Kidney glomerular epithelial cell (primary cell): Measurements from ENCODE around the gene P2RX3.
A peak's percentile ranks its signal among the peaks of the same experiment; 100 is the strongest.
"Not testable (repeated sequence)": the region's sequence is repeated elsewhere in the genome, so short reads cannot be mapped to it uniquely, and the experiment has no call there.

Experiments
- DNase-seq: peaks from one replicate; lab custom pipeline; 2025; lab: John Stamatoyannopoulos, UW

Gene P2RX3

DNA sequence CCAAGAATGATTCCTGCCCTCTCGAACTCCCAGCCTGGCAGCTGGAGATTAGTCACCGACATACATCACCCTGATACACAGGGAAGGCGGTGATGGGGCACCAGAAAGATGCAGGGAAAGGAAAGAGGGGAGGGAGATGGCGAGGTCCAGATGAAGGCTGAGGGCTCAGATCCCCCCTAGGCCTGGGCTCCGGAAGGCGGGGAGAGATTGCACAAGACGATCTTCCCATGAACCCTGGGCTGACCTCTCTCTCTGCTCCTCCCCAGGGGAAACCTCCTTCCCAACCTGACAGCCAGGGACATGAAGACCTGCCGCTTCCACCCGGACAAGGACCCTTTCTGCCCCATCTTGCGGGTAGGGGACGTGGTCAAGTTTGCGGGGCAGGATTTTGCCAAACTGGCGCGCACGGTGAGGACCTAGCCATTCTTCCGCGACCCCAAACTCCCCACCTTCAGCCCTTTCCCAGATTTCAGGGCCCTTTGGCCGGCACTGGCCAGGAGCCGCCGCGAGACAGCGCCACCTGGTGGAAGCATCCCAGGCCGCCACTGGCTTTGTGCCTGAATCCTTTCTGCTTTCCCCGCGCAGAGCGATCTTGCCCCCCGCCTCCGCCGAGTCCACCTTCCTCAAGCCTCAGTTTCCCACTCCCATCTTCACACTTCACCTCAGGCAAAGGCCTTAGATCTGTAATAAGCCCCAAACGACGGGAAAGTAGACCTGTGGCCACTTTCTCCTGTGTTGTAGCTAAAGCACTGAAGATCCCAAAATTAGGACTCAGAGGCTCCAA, 11.5 kb downstream of the P2RX3 start:
- DNase-seq, result peak; percentile 5

DNA sequence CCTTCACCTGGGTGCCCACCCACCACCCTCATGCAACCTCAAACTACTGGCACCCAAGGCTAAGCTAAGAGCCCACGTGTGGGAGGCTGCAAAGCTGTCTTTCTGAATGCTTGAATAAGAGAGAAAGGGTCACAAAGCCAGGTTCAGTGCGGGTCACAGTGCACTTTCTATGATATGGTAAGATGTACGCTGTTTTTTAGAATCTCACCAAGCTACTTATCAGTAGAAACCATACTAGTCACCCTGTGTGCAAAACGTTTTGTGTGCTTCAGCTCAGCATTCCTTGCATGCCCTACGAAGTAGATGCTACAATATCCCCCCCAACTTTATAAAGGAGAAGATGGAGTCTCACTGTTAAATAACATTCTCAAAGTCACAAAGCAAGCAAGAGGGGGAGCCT, 14.9 kb downstream of the P2RX3 start:
- DNase-seq, result no peak

DNA sequence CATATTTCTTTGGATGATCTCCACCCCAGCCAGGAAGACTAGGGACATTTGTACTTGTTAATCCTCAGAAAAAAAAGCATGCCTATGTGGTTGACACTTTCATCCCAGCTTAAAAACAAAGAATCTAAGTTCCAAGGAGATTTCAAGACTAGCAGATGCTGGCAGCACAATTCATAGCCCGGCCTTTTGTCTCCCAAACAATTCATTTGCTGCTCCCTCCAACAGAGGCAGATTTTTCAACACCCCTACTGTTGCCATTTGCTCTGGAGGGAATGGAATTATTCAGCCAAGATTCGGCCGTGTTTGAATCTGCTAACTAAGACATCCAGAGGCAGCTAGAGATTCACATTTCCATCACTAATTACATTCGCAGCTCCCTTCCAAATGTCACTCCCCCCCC, 15.3 kb downstream of the P2RX3 start:
- no peak for DNase-seq

DNA sequence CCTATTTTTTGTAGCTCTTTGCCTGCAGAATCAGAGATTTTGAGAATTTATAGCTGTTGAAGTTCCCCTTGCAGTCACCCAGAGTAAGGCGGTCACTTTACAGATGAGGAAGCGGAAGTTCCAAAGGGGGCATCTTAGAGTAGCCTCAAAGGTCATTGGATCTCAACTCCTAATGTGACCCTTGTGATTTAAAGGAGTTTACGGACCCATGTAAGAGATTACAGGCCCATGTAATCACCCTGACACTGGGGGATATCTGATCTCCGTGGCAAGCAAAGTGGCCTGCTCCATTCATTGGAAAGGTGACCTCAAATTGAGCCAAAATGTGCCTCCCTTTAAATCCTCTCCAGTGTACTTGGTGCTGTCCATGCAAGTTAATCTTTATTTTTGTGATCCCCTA, 15.7 kb downstream of the P2RX3 start:
- no peak for DNase-seq

DNA sequence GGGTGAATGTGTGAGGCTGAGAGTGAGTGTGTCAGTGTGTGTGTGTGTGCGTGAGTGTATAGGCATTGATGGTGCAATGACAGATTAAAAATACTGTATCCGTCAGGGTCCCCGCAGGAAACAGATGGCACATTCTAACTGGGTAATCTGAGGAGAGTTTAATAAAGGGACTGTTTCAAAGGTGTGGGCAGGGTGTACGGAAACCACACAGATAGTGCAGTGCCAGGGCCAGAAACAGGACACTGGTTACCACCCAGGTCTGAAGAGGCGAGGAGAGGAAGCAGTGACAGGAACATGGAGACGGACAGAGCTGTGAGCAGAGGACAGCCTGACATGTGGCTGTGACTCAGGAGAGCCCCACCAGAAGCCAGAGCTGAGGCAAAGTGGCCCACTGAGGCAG, 16.5 kb downstream of the P2RX3 start:
- no peak for DNase-seq

DNA sequence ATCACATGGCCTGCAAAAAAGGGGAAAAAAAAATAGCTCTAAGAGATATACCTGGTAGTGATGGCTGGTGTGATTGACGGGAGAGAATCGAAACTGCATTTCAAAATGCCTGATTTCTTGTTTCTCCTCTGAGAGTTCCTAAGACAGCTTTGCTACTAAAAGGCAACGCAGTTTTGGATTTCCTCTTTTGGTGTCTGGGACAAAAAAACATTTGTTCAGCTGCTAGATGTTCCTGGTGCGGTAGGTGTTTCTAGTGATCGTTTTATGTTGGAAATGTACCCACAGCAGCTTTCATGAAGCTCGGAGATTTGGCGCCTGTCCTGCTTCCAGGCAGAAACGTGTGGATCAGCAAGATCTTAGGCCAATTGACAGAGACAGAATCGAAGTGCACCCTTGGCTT, 18.1 kb downstream of the P2RX3 start:
- no peak for DNase-seq

DNA sequence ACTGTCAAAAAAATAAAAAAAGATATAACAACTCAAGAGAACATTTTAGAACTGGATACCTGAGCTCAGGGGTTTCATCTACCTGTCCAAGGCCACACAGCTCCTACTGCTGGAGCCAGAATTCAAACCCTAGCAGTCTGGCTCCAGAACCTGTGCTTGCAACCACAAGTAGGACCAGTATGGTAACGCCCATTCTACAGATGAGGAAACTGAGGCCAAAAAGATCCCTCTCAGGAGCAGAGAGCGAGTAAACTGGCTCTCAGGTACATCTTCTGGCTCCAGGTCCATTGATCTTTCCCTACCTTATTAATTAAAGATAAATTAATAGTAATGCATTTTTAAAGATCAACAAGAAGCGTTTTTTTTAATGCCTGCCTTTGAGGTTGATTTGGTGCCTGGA, 19.2 kb downstream of the P2RX3 start:
- no peak for DNase-seq

DNA sequence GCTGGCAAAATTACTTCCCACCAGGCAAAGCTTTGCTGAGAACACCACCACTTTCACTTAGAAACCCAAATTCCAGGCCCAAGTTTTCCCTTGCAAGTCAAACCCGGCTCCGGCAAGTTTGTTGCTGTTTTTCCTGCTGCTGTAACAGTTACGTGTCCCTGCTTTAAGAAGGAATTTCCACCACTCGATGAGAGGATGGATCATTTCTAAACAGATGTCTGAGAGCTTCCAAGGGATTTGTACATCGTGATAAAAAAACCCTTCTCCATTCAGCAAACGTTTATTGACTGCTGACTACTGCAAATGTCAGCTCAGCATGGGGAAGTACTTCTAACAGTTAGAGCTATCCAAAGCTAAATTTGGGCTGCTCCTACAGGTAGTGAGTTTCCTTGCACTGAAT, 19.7 kb downstream of the P2RX3 start:
- DNase-seq, result no peak

DNA sequence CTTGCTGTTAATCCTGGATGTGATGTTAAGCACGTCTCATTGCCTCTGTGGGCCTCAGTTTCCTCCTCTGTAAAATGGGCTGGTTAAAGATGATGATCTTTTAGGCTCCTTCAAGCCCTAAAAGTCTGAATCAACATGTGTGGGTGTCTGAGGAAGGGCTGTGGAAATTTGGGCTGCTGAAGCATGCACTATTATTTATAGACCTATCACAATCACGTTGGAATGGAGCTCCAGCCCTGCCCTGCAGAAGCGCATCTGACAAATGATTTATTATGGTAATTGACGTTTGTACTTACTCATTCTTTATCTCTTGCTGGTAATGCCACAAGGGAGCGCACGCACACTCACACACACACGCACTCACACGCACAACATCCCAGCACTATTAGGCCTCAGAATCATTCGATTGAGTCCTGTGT, 20.4 kb downstream of the P2RX3 start:
- DNase-seq, result no peak

DNA sequence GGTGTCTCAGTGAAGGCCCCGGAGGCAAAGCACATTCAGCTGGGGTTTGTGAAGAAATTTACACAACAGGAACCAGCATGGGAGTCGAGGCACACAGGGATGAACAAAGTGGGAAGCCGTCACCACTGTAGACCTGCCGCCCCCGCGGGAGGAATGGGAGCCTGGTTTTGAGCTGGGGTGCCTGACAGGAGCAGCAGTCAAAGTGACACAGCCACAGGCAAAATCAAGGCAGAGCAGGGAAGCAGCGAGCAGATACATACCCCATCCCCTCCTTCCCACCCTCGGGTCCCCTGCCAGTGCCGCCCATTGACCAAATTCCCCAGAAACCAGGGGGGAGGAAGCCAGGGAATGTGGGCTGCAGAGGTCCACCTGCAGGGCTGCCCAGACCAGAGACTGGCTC, 20.8 kb downstream of the P2RX3 start:
- no peak for DNase-seq

DNA sequence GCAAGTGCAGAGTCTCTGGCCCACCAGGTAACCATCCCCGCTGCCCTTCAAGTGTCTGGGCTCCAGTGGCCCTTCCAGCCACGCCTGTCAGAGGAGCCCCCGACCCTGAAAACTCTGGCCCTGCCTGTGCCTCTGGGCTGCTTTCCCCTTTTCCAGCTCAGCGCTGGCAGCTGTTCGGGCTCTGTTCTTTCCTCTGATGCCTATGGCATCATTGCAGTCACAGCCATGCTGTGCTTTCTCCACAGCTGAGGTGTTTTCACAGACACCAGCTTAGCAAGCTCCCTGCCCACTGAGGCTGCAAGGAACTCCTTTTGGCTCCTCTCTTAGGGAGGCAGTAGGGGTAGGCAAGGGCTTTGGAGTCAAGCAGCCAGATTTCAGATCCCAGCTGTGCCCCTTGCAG, 21.2 kb downstream of the P2RX3 start:
- DNase-seq, result no peak

DNA sequence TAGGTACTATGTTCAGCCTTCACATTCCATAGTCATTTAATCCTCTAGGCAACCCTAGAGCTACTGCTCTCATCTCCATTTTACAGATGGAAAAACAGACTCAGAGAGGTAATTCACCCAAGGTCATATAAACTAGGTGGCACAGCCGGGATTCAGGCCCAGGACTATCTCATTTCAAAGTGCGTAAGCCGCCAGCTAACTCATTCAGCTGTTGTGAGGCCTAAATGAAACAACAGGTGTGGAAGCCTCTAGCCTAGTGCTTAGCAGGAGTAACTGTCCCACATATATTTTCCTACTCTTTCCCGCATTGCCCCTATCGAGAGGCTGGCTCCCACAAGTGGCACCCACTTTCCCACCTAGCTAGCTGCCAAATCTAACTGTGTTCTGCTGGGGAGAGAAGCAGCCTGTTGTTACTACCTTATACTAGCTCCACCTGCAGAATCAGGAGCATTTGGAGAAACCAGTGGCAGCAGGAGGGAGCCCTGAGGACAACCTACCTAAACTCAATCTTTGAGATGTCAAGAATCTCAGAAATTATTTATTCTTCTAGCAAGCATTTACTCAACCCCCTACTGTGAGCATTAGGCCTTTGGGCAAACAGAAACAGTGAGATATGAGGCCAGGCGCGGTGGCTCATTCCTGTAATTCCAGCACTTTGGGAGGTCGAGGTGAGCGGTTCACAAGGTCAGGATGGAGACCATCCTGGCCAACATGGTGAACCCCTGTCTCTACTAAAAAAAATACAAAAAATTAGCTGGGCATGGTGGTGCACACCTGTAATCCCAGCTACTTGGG, 21.9 kb downstream of the P2RX3 start:
- DNase-seq, result no peak

DNA sequence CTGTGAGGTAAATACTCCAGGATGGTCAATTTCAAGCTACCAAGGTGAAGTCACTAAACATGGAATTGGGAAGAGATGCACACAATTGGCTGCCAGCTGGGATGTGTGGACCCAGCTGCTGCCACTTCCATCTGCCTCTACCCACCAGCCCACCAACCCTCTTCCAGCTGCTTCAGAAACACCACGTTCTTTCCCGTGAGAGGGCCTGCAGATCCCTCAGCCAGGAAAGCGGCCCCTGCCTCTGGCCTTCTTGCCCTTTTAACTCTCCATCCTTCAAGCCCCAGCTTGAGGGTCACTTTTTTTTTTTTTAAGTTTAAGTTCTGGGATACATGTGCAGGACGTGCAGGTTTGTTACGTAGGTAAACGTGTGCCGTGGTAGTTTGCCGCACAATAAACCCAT, 22.8 kb downstream of the P2RX3 start:
- no peak for DNase-seq

DNA sequence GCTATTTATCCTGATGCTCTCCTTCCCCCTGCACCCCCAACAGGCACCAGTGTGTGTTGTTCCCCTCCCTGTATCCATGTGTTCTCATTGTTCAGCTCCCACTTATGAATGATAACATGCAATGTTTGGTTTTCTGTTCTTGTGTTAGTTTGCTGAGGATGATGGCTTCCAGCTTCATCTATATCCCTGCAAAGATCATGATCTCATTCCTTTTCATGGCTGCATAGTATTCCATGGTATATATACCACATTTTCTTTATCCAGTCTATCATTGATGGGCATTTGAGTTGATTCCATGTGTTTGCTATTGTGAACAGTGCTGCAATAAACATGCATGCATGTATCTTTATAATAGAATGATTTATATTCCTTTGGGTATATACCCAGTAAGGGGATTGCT, 23.3 kb downstream of the P2RX3 start:
- not testable (repeated sequence) for DNase-seq

DNA sequence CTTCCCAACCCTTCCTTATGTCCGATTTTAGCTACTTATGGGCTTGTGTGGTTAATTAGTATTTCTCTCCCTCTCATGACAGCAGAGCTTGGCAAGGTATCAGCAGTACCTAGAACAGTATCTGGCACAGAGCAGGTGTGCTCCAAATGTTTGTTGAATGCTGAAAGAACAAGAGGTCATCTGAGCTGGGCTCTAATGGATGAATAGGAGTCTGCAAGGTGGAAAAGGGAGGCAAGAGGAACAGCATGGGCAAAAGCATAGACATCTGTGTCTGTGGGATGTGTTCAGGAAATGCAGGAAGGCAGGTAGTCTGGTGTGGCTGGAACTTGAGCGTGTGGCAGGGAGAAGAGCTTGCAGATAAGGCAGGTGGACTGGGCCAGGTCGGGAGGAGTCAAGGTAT, 23.8 kb downstream of the P2RX3 start:
- DNase-seq, result no peak

DNA sequence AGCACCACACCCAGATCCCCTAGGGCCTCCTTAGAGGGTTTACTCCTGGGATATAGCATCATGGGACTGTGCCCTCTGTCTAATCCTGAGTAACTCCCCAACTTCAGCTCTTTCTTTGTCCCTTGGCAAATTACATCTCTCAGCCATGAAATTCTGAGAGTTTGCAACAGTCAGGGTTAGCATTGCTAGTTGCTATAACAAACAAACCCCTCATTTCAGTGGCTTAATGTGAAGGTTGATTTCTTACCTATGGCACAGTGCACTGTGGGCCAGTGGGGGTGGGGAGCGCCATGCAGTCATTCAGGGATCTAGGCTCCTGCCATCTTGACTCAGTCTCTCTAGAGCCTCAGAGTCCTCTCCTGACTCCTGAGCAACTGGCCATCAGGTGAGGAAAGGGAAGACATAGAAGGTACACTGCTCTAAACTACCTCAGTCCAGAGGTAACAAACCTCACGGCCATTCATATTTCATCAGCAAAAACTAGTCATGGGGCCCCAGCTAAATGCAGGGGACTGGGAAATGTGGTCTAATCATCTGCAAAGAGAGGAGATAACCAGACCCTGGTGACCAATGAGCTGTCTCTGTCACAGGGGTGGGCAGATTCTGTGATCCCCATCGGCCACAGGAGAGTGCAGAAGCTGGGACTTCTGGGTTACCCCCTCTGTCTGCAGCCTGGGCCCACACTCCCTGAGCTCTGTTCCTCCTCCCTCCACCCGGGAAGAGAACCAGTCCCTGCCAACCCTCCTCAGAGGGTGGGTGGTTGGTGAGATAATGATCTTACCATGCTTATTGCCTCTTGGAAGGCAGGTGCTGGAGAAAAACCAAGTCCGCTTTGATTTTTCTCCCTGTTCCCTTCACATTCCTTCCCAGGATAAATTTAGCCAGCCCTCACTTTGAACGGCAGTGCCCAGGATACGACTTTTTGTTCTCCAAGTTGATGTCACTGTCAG, 25.3 kb downstream of the P2RX3 start:
- no peak for DNase-seq

DNA sequence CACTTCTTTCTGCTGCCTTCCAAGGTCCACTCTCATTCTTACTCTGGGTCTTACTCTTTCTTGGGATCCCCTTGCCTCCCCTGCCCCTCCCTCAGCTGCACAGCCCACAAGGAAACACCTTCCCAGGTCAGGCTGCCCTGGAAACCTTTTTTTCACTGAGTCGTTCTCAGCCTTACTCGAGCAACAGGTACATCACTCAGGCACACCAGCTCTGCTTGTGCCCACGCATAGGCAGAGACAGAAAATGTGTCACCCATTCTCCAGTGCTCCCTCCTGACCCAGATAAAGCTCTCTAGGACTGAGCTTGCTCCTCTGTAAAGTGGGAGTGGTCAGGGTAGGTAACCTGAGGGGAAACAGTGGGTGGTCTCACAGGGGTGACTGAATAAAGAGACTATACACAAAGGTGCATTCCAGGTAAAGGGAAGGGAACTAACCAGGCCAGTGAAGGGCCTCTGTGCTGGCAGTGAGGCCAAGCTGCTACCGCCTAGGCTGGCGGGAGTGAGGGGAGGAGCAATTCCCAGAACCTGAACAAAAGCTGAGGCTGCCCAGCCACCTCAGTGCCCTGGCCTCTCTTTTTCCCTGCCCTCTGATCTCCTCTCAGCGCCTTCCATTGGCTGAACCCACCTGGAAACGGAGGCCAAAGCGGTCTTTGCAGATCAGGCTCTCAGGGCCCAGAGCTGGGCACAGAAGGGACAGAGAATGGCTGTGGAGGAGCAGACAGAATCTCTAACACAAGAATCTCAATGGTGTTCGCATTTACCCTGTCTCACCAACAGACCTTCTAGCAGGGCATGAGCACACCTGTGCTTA, 26.9 kb downstream of the P2RX3 start:
- no peak for DNase-seq

DNA sequence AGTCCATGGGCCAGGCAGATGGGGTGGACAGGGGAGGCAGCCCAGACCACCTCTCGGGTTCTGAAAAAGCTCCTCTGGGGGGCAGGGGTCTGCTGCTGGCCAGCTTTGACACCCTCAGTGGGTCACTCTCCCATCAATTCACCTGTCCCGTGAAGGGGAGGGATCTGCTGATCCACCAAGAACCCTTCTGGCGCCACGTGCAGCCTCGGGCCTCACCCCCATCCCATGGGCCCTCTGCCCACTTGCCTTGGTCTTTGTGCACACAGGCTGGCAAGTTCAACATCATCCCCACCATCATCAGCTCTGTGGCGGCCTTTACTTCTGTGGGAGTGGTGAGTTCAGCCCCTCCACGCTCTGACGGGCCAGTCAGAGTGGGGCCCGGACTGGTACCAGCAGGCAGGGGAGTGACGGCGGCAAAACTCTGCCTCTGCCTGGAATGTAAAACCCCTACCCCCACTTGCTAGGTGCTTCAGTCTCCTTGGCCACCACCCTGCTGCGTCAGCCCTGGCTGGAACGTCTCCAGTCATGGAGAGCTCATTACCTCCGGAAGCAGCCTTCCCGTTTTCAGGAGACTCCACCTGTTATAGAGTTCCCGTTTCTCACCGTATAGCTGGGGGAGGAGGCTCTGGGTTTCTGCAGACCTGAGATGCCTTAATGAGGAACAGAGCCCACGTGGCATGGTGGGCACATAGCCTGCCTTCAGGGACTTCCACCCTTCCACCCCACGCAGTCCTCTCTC, 30.1 kb downstream of the P2RX3 start:
- DNase-seq, result no peak

DNA sequence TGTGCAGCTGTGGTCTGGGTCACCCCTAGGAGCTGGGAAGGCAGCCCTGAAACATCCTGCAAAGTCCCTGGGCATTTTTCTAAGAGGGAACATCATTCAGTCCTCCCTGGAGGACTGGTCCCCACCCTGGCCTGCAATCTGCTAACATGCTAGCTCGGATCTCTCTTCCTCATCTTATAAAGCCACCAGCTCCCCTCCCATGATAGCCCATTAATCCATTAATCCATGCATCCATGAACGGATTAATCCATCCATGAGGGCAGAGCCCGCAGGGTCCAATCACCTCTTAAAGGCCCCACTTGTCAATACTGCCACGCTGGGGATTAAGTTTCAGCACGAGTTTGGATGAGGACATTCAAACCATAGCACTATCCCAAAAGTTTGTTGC, 30.7 kb downstream of the P2RX3 start:
- no peak for DNase-seq

DNA sequence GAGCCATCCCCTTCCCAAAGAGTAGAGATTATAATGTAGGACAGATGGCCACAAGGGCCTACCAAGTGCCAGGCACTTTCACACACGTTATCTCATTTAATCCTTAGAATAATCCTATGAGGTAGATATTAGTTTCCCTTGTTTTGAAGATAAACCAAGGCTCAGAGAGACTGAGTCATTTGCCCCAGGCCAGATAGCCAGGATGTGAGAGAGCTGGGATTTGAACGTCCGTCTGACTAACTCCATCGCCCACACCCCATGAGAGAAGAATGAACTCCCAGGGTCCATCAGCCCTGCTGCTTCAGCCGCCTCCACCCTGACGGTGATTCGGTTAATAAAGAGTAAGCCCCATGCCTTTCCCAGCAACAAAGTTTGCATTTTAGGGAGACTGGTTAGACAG, 32.1 kb downstream of the P2RX3 start:
- no peak for DNase-seq

DNA sequence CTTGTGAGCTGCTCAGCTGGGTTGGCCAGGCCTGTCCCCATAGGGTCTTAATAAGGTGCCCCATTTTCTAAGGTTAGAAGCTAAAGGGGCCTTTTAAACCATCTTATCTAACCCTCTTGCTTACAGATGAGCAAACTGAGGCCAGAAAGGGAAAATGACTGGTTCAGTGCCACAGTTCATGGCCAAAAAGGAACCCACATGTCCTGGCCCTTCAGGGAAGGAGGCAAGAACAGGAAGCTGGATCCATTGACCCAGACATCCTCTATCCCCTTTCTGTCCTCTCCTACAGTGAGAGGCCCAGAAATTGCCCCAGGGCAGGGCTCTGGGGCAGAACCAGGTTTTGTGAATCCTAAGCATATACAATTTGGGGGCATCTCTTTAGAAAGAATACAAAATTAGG, 32.8 kb downstream of the P2RX3 start:
- no peak for DNase-seq
